Tibial artery (tissue), 4 donors: ENCODE data around the gene PRKAR2B.

Source experiments
- DNase-seq, 2 donors: peaks; one replicate each; pipeline ENCODE4 v3.0.0-alpha.2; 2019
- H3K27ac ChIP-seq, 2 donors: fragments of 200-600 bp; sonication (generic) in 1 of 2; 1 replicate in 1 of 2; 2 replicates in 1 of 2; pipeline ENCODE4 v1.5.1; 2018 to 2019; ENCODE audit warnings: mild to moderate bottlenecking in 1 of 2
- H3K27me3 ChIP-seq, 2 donors: fragments of 200-600 bp; sonication (generic) in 1 of 2; one replicate each; pipeline versions ENCODE4 v1.5.1 to v1.6.0; 2016 to 2019
- H3K36me3 ChIP-seq, 3 donors: fragments of 200-600 bp; sonication (generic) in 2 of 3; one replicate each; pipeline ENCODE4 v1.5.1; 2016 to 2019; ENCODE audit warnings: mild to moderate bottlenecking in 2 of 3
- H3K4me1 ChIP-seq, 4 donors: fragments of 200-600 bp; sonication (generic) in 2 of 4; 1 replicate in 3 of 4; 2 replicates in 1 of 4; pipeline ENCODE4 v1.5.1; 2016 to 2019
- H3K4me3 ChIP-seq, 2 donors: fragments of 200-600 bp; sonication (generic) in 1 of 2; 1 replicate in 1 of 2; 2 replicates in 1 of 2; pipeline ENCODE4 v1.5.1; 2018 to 2019; ENCODE audit warnings: mild to moderate bottlenecking in 2 of 2
- H3K9me3 ChIP-seq, 3 donors: fragments of 200-600 bp; sonication (generic) in 1 of 3; one replicate each; pipeline ENCODE4 v1.5.1; 2016 to 2019
- CTCF ChIP-seq, 2 experiments: fragments of 200-600 bp in 1 of 2; fragments of 450-650 bp in 1 of 2; IDR thresholded peaks; one replicate each; pipeline ENCODE4 v1.5.1; 2017 to 2019; ENCODE audit warnings: antibody characterized with exemption in 2 of 2, mild to moderate bottlenecking in 1 of 2, moderate library complexity in 1 of 2
- intact Hi-C: fragments of 100-400 bp; cut with DNase I; formaldehyde crosslinking; loops from one replicate; pipeline ENCODE4 v1.15.0; 2023; ENCODE audit warnings: low total_unique reads

PRKAR2B gene

GRCh38 chr7:107044347-107045194 is at the start of gene PRKAR2B:
Gene PRKAR2B, plus strand, starts transcription at chr7:107044705. Its CDS starts 203 bp downstream, at chr7:107044908.
- Histone ChIP-seq H3K4me3 (peak within 1 kb of the TSS; percentile 68 to 81), H3K9me3 (peaks cover 0 to 6% (median 0%) of the 10 kb centered on the region in 3 donors), H3K27ac (peak within 1 kb of the TSS; percentile 72 to 78), H3K4me1 (peaks cover 0 to 14% (median 14%) of the 10 kb centered on the region in 4 donors), H3K27me3 (no peaks in the 10 kb centered on the region), H3K36me3 (no peaks in the 10 kb centered on the region)
- intact Hi-C loops: loop anchor here (10.0 kb wide), 1 partner anchor 100 kb away; no protein-coding TSS in a partner anchor
- no peak for TF ChIP-seq CTCF (IDR thresholded peaks at IDR 0.05)
- DNase-seq: peak; percentile 48 to 83

DNA sequence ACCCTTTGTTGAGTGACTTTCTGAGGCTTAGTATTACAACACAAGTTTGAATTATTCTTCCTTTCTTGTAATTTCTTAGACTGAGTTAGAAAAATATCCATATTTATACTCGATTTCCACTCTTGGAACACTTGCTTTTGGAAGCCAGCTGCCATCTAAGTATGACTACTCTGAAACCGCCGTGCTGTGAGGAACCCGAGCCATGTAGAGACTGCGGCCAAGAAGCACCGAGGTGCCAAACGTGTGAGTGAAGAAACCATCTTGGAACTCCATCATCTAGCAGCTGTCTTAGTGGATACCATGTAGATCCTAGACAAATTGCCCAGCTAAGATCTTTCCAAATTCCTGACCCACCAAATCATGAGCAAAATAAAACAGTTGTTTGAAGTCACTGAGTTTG is 49.7 kb upstream of the PRKAR2B start:
- H3K9me3 ChIP-seq: no peaks in the 10 kb centered on the region
- no peaks in the 10 kb centered on the region for H3K4me1 ChIP-seq
- H3K27ac ChIP-seq: no peak overlapping the region
- no peak for TF ChIP-seq CTCF (IDR thresholded peaks at IDR 0.05)
- H3K36me3 ChIP-seq: no peaks in the 10 kb centered on the region
- peaks cover 0 to 5% of the 10 kb centered on the region in 2 donors for H3K27me3 ChIP-seq
- intact Hi-C loops: no loop called here
- no peak for DNase-seq
- H3K4me3 ChIP-seq: no peak overlapping the region

DNA sequence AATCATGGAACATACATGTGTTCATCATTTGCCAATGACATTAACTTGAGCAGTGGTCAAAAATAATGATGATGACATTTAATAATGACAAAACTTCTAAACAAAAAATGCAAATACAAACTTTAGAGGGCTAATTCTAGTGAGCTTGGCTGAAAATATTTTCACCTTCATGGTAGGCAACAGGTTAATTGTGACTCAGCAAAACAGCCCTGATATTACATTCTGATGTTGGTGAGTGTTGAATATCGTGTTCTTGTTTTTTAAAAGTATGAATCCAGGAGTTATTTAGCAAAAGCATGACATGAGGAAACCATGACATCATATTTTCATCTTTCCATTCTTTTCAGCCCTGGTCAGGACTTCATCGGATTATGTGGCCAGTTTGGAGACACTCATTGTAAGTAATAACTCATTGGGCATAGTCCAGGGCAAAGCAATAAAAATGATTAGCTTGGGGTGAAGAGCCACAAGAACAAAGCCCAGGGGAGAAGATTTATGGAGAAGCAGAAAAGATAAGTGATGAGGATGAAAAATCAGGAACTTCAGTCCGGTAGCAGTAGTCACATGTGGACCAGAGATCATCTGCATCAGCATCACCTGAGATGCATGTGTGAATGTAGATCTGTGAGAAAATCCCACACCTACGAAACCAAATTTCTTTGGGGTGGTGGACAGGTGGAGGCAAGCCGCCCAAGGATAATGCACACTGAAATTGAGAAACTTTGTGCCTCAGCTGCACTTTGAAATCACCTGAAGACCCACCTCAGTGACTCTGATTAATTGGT is 46.8 kb upstream of the PRKAR2B start:
- no peaks in the 10 kb centered on the region for H3K4me1 ChIP-seq
- DNase-seq: no peak
- no peaks in the 10 kb centered on the region for H3K36me3 ChIP-seq
- no peak overlapping the region for H3K27ac ChIP-seq
- H3K4me3 ChIP-seq: no peak overlapping the region
- H3K9me3 ChIP-seq: no peaks in the 10 kb centered on the region
- TF ChIP-seq CTCF (IDR thresholded peaks at IDR 0.05): no peak
- H3K27me3 ChIP-seq: peaks cover 0 to 5% of the 10 kb centered on the region in 2 donors
- intact Hi-C loops: no loop called here

GRCh38 chr7:106999023-106999422 is 45.5 kb upstream of the PRKAR2B start:
- Histone ChIP-seq H3K4me1 (no peaks in the 10 kb centered on the region), H3K27ac (no peak overlapping the region), H3K36me3 (no peaks in the 10 kb centered on the region), H3K27me3 (peaks cover 0 to 5% of the 10 kb centered on the region in 2 donors), H3K4me3 (no peak overlapping the region), H3K9me3 (no peaks in the 10 kb centered on the region)
- DNase-seq: no peak
- TF ChIP-seq CTCF (IDR thresholded peaks at IDR 0.05): no peak
- intact Hi-C loops: no loop called here

DNA sequence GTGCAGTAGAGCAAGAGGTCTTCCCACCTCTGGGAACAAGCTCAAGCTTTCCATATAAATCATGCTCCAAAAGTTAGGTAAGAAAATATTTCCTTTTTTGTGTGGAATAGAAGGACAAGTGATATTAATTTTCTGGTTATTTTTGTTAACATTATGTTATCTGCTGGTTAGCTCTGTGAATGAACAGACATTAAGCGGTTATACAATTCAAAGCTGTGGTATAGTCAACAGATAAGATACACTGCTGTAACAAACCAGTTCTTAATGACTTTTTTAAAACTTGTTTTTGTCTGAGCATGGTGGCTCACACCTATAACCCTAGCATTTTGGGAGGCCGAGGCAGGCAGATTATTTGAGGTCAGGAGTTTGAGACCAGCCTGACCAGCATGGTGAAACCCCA is 43.0 kb upstream of the PRKAR2B start:
- TF ChIP-seq CTCF (IDR thresholded peaks at IDR 0.05): no peak
- H3K9me3 ChIP-seq: no peaks in the 10 kb centered on the region
- no peaks in the 10 kb centered on the region for H3K27me3 ChIP-seq
- no peak overlapping the region for H3K4me3 ChIP-seq
- intact Hi-C loops: no loop called here
- H3K27ac ChIP-seq: no peak overlapping the region
- no peaks in the 10 kb centered on the region for H3K36me3 ChIP-seq
- no peak for DNase-seq
- no peaks in the 10 kb centered on the region for H3K4me1 ChIP-seq
